Right lobe of liver (tissue), 4 donors: ENCODE data around the gene APOBEC3G.

Experiments used
- POLR2A ChIP-seq: fragments of 450-650 bp; IDR thresholded peaks from one replicate; pipeline ENCODE4 v1.6.1; 2017; ENCODE audit warnings: antibody characterized with exemption, mild to moderate bottlenecking
- TF ChIP-seq, protein P1 (sequence below), 4 donors: fragments of 200-600 bp in 3 of 4; fragments of 450-650 bp in 1 of 4; IDR thresholded peaks; one replicate each; pipeline versions ENCODE4 v1.5.1 to v1.8.0; 2016 to 2022; ENCODE audit warnings: antibody characterized with exemption in 4 of 4, mild to moderate bottlenecking in 2 of 4
- donor health status: DM: no; HTN: no; CAD: no.
- donor health status: DM: no; HTN: no; CAD: no.
- donor health status: DM: no; HTN: yes; CAD: no.

GRCh38 chr22:39135092-39135896 lies 58.2 kb downstream of the APOBEC3G start:
- TF ChIP-seq, protein P1, sequence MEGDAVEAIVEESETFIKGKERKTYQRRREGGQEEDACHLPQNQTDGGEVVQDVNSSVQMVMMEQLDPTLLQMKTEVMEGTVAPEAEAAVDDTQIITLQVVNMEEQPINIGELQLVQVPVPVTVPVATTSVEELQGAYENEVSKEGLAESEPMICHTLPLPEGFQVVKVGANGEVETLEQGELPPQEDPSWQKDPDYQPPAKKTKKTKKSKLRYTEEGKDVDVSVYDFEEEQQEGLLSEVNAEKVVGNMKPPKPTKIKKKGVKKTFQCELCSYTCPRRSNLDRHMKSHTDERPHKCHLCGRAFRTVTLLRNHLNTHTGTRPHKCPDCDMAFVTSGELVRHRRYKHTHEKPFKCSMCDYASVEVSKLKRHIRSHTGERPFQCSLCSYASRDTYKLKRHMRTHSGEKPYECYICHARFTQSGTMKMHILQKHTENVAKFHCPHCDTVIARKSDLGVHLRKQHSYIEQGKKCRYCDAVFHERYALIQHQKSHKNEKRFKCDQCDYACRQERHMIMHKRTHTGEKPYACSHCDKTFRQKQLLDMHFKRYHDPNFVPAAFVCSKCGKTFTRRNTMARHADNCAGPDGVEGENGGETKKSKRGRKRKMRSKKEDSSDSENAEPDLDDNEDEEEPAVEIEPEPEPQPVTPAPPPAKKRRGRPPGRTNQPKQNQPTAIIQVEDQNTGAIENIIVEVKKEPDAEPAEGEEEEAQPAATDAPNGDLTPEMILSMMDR (IDR thresholded peaks at IDR 0.05), result peak in 3 of 4 donors; percentile 25 to 31 (median 28)
- no peak for TF ChIP-seq POLR2A
